COR-L47 (cell line): Measurements from ENCODE around the gene CNIH3.

Experiments
- DNase-seq: peaks from one replicate; lab custom pipeline; 2025; lab: John Stamatoyannopoulos, UW

The CNIH3 gene

DNA sequence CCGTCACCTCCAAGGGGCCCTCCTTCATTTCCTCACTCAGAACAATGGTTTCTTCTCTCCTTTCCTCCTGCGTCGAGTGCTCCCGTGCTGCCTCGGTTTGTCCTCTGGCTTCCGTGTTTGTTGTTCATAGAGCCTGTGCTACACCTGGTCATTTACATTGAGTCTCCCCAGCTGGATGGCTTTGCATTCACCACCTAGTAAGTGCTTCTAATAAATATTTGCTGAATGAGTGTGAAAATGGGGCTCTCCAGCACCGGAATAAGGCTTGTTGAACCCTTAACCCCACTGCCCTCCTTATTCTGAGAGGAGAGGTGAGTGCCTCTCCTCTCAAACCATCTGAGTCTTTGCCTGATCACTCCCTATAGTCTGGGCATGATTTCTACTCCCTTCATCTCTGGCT, 104.9 kb downstream of the CNIH3 start:
- DNase-seq: no peak

DNA sequence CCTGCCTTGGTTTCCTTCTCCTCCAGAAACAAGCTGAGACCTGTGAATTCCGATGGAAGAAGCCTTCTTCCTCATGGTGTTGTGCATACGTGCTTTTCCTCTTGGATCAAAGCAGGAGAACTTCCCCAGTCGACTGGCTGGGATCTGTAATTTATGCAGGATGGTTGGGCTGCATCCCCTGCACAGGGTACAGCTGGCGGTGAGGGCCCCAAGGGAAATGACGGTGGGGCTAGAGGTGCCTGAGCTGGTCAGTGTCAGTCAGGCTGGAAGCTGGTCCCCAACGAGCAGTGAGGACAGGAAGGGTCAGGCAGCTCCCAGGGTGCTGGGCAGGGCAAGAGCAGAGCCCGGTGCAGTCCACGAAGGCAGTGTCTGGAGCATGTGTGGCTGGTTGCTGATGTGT, 106.7 kb downstream of the CNIH3 start:
- no peak for DNase-seq

DNA sequence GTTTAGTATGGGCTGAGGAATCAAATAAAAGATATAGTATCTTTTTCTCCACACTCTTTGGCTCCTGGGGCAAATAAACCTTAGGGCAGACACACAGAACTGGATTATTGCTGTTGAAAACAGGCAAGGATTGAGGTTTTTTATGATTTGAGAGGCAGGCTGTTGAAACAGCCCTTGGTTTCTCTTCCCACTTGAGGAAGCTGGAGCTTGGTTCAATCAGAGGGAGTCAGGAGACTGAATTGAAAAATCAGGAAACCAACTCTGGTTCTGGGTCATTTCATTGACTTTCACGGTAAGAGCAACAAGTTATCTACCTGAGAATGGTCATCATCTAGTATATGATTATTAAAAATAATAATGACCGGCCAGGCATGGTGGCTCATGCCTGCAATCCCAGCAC, 108.4 kb downstream of the CNIH3 start:
- no peak for DNase-seq

DNA sequence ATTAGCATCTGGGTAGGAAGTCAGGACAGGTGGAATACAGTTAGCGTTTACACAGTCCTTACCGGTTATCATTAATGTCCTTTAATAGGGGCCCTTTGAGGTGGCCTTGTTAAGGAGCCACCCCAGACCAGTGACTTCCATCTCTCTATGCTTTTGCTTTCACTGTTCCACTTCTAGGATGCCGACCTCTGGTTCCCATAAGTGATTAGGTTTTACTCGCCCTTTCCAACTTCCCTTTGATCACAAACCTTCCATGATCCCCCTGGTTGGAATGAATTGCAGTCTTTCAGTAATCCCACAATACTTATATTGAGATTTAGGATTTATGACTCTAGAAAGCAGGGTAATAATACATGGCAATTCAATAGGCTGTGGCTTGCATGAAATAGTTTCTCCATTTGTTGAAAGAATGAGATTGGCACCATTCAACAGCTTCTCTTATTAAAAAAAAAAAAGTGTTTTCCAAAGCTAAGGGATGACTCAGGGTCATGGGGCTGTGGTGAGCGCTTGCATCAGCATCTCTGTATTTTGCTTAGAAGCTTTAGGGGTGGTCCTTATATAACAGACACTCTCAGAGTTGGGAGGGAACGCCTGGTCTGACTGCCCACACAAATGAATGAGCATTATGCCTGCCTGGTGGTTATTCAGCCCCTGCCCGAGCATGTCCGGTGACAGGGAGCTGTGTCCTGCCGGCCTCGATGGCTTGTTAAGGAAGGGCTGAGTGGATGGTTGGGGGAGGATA, 110.5 kb downstream of the CNIH3 start:
- DNase-seq: no peak

DNA sequence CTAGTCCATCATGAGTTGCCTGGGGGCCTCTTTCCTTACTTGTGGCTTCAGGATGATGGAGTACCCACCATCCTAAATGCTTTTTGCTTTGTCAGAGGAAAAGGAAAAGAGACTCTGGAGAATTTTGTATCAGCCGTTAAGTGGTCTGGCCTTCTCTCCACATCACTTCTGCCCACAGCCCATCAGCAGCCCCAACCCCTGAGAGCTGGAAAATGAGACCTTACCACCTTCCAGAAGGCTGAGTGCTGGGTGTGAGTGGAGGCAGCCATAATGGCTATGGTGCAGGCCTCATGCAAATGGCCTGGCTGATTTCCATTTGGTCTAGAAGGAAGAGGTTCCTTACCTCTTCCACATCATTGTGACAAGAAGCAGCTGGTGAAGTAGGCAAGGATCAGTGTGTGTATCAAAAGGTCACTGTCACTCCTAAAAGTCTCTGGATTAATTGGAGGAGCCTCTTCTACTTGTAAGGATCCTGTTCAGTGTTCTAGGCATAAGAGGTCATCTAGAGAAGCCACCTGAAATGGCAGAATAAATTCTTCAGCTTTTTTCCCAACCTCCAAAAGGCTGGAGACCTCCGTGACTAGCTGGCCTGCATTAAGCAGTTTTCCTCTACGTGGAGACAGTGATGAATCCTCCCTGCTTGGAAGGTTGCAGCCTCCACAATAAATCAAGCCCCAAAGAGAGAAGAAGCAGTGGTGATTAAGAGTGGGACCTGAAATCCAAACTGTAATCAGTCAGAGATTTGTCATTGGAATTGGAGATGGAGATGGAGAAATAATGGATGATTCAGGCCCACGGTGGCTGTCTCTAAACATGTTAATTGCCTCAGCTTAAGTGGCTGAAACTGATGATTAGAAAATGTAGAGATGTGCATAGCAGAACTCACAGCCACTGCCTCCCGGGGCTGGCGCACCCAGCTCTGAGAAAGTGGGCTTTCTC, 111.5 kb downstream of the CNIH3 start:
- DNase-seq: no peak

DNA sequence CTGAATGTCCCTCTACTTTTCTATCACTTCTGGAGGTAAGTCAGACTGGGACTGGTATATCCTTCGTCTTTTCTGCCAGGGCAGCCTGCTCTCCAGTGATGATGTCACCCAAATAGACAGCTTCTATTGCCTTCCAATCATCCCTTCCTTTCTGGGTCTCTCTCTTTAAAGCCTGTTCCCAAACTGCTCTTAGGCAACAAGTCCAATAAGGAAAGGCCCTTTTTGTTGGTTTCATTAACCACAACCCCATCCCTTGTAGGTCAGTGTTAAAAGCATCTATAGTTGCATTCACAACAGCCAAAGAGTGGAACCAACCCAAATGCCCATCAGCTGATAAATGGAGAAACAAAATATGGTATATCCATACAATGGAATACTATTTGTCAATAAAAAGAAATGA, 114.4 kb downstream of the CNIH3 start:
- DNase-seq: no peak

DNA sequence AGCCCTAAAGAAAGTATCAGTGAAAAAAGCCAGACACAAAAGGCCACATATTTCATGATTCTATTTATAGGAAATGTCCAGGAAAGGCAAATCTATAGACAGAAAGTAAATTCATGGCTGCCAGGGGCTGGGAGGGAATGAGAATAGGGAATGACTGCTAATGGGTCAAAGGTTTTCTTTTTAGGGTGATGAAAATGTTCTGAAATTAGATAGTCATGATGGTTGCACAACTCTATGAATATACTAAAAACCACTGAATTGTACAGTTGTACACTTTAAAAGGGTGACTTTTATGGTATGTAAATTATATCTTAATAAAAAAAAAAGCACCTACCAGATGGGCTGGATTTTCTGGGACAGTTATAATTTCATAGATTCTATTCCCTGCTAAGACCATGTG, 114.8 kb downstream of the CNIH3 start:
- DNase-seq: no peak

DNA sequence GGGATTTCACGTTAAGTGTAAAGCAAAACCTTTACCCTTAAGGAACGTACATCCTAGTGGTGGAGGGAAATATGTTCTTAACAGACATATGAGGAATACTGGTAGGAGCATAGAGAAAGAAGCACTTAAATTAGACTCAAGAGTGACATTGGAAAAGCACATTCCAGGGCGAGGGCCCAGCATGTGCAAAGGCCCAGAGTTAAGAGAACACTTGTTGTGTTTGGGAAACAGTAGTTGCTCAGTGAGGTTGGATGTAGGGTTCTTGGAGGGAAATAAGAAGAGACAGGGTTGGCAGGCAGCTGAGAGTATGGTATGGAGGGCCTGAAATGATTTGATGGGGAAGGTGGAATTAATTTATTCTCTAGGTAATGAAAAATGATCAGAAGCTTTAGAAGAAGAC, 115.5 kb downstream of the CNIH3 start:
- no peak for DNase-seq

DNA sequence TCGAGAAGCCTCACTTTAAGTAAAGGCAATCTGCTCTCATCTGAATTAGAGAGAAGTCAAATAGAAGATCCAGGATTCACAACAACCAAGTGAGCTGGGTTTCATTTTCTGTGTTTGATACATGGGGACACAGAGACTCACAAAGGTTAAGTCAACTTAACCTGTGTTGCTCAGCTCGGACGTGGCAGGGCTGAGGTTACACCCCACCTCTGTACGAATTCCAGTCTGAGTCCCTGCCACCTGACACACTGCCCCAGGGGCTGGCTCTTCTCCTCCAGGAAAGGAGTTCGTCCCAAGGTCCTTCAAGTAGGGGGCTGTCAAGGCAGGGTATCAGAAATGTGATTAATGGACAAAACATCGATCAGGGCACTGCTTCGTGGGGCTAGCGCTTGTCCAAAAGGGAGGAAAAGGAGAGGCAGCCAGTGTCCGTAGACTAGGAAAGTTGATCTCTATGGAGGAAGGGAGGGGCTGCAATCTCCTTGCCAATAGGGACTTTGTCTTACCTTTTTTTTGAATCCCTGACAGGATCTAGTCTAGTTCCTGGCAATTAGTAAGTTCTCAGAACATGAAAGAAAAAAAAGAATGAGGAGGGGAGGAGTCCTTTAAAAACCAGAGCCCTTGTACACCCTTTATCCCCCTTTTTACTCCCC, 116.4 kb downstream of the CNIH3 start:
- DNase-seq: no peak

DNA sequence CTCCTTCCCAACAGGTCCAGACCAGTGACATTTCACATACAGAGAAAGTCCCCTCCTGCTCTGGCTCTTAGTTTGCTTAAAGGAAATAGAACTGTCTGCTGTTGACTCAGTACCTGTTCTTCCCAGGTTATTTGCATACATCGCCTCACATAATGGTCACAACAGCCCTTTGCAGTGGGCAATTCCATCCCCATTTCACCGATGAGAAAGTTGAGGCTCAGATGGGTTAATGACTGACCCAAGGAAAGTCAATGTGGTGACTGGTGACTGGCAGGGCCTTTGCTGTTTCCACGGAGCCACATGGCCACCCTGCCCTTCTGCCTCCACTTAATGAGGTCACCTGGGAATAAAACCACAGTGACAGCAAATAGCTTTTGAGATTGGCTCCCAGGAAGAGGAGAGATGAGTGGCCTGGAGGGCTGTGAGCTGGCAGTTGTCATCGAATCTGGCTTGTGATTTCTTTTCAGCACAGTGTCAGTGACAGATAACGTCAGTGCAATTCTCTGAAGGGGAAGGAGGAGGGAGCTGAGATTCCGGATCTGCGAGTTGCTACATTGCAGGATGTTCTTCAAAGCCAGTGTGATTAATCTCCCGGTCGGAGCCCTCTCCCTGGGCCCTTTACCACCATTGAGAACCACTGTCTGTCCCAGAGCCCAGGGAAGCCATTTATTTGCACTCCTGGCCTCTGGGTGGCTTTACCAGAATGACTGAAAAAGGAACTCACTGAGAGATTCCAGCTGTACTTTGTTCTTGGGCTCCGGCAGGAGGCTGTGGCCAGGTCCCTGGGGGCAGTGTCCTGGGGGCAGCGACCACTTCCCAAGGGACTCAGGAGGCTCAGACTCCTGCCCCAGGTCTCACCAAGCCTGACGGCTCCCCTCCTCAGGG, 117.2 kb downstream of the CNIH3 start:
- DNase-seq: no peak

DNA sequence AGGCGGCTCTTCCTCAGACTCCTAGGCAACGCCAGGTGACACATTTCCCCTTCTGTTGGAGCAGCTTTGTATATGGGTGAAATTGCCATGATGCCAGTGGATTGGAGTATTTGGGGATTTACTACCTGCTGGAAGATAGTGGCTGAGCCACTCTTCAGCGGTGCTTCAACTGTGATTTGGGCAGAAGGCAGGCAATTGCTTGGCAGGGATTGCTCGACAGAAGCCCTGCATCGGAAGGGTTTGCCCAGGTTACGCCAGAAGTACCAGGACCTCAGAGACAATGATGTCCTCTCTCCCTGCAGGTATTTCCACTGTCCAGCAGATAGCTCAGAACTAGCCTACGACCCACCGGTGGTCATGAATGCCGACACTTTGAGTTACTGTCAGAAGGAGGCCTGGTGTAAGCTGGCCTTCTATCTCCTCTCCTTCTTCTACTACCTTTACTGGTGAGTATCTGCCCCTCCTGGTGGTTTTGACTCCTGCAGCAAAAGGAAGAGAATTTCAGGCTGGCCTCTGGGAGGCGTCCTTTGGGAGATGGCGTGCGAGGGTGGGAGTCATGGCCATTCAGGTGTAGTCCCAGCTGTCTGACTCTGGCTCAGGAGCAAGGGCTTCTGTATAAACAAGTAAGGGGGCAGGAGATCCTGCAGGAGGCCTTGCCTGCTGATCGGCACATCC, 118.3 kb downstream of the CNIH3 start:
- DNase-seq: no peak

DNA sequence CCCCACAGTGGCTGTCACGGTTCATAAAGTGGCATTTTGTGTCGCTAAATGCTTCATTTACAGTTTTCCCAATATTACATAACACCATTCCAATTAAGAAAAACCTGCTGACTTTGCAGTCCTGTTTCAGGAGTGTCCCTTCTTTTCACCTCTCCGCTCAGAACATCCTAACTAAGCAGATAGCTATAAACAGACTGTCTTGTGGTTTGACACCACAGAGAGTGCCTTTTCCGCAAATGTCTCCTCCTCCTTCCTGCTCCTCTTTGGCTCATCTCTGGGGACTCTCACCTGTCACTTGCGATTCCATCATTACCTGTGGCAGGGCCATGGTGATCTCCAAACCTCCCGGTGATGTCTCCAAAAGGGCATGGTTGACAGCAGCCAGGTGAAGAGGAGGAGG, 119.0 kb downstream of the CNIH3 start:
- DNase-seq: no peak

DNA sequence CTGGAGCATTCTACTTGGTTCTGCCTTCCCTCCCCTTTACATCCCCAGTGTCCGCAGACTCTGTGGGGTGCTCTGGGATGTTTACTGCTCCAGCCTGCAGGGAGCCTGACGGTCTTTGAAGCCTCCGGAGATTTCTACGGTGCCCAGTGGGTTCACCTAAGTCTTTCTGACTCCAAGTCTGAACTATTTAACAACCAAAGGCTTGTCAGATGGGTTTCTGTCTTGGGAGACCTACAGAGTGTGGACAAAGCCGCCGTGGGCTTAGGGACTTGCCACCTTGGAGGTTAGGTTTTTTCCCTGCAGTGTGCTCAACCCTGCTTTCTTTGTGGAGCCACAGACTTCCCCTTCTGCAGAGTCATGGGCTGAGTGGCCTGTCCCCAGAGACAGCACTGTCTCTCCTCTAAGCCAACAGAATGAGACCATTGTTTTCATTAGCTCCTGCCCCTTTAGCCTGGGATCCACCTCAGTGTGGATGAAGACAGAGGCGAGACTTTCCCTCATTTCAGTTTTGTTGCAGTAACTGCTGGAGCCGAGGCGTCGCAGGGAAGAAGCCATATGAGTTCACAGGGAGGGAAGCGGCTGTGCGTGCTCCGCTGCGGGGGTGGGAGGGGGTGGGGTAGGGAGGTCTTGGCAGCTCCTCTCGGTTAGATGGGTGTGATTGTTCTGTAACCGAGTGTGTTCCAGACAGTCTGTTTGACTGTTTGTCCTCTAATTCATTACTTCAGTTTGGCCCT, 120.7 kb downstream of the CNIH3 start:
- no peak for DNase-seq

DNA sequence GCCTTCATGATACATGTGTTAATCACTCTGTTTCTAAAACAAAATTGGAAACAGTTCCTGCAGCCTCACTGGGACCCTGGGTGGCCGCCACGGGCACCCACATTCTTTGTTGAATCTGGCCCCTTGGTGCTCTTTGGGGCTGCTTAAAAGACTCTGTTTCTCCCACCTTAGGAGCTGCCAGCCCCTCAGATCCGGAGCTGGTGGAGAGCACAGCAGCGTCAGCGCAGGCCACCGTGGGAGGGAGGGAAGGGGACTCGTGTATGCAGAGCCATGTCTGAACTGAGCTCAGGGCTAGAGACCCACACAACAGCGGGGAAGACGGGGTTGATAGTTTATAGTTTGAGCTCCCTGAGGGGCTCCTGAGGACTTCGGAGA, 121.2 kb downstream of the CNIH3 start:
- no peak for DNase-seq

DNA sequence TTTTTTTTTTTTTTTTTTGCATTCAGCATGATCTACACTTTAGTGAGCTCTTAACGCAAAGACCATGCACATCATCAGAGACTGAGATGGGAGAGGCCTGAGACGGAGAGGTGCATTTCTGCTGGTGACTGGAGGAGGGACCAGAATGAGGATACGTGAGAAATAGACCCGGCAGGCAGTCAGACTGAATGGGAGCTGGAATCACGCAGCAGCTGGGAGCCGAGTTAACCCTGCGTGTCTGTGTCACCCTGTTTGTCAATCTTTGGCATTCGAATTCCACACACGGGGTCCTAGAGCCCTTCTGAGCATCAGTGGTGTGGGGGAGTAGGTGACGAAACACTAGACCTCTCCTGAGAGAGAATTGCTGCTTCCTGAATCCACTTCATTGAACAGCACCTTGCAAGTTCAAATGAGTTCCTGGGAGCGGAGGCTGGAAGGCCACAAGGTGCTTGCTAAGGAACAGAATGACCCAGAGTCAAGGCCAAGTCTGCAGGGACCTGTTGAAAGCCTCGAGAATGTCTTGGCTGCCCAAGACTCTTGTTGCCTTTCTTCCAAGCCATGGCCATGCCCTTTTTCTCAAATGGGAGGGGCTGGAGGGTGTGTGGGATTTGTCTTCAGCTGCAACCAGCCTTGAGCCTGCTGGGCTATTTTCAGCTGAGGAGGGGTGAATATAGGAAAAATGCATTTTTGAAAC, 123.3 kb downstream of the CNIH3 start:
- DNase-seq: no peak

DNA sequence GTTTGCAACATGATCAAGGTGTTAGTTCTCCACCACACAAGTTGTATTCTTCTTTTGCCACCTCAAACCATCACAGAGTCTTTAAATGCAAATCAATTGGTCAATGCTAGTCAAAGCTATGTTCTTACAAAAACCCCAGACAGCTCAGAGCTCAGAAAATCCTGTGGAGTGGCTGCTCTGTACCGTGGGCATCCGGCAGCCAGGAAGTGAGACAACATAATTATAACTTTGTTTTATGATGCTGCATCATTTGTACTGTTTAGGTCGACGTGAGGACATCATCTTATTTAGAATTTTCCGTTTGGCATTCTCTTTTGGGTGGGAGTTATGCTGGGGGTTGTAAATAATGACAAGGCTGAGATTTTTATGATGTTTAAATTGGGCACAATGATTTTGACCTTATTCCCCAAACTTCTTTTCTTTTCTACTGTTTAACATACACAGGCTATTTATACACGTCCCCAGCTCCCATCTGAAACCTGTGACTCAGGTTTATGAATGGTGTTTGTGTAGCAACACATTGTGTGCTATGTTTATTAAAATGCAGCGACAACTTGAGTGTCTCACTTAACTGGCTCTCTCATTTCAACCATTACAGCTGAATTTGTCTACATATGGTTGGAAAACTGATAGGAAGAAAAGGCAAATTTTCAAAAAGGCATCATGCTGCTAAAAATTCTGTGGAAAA, 124.0 kb downstream of the CNIH3 start:
- no peak for DNase-seq

DNA sequence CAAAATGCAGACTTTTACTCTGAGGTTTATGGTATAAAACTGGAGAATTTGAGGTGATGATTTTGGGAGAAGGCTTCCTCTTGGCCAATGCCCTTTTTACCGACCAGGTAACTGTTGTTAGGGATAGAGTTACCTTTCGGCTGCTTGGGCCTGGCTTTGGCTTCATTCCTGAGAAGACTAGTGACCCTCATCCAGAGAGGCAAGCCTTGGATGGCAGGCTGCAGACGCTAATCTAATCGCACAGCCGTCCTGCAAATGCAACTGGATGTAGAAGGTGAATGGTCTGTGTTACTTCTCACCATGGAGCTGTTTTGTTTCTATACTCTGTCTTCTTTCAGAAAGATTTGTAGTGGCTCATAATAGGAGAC, 124.6 kb downstream of the CNIH3 start:
- no peak for DNase-seq

DNA sequence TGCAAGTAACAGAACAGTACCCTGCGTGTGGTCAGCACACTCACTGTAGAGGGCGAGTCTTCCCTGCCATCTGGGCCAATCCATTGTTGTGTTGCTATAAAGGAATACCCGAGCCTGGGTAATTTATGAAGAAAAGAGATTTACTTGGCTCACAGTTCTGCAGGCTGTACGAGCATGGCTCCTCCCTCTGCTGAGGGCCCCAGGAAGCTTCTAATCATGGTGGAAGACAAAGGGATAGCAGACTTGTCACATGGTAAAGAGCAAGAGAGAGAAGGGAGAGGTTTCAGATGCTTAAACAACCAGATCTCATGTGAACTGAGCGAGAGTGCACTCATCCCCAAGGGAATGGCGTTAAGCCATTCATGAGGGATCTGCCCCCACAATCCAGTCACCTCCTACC, 126.2 kb downstream of the CNIH3 start:
- no peak for DNase-seq

DNA sequence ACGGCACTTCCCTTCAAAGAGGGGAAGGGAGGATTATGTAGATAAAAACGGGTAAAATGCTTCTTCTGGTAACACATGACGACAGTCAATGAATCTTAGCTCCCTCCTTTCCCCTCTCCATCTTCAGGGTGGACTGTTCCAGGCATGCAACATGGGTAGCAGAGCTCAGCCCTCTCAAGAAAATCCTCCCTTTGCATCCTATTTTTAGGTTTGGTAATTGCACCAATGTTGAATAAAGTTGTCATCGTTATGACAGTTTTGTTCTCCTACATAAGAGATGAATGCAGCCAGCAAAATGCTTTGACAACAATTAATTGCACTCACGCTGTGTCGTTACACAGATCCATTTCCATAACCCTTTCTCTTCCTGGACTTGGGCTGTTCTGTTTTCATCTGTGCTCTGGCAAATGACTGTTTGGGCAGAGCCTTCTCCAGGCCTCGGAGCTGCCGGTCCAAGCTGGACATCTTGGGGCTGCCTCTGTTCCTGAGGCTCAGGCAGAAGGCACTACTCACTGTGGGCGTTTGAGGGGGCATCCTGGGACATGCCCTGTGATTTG, 127.6 kb downstream of the CNIH3 start:
- peak; percentile 63 for DNase-seq
